ENCODE data around the gene STK17A.

DNA sequence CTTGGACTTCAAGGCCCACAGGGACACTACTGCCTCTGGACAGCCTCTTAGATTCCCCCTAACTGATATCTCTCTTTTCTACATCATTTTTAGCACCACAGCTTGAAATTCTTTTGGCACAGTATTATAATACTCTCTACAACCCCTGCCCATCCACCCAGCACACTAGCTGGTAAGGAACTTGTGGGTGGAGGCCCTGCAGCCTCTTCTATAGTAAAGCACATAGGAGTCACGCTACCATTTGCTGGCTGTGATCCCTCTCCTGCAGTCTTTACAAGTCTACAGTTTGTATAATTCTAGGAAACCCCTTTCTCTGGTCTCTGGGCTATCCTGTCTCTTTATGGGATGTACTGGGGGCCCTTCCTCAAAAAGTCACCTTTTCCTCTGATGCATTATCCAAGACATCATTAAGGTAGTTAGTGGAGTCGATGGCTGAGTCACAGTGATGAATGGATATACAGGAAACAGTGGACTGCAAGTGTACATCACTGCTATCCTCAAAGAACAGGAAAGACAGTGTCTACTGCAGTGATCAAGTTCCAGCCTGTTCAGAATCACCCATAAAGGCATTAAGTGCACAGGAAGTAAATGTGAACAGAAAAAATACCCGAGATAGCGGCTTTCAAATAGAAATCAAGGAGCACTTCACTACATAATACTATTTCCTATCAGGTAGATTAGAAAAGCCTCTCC lies 54.4 kb downstream of the STK17A start:
- TF ChIP-seq EZH2 (IDR thresholded peaks at IDR 0.05; ENCODE audit: low read length, missing control alignments): no peak
- TF ChIP-seq, protein P1, sequence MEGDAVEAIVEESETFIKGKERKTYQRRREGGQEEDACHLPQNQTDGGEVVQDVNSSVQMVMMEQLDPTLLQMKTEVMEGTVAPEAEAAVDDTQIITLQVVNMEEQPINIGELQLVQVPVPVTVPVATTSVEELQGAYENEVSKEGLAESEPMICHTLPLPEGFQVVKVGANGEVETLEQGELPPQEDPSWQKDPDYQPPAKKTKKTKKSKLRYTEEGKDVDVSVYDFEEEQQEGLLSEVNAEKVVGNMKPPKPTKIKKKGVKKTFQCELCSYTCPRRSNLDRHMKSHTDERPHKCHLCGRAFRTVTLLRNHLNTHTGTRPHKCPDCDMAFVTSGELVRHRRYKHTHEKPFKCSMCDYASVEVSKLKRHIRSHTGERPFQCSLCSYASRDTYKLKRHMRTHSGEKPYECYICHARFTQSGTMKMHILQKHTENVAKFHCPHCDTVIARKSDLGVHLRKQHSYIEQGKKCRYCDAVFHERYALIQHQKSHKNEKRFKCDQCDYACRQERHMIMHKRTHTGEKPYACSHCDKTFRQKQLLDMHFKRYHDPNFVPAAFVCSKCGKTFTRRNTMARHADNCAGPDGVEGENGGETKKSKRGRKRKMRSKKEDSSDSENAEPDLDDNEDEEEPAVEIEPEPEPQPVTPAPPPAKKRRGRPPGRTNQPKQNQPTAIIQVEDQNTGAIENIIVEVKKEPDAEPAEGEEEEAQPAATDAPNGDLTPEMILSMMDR (conservative IDR thresholded peaks at IDR 0.05 in 1 of 2, IDR thresholded peaks at IDR 0.05 in 1 of 2; ENCODE audit: low read depth in 1 of 2, low read length in 2 of 2): no peak
